Measurements from ENCODE around the gene ZNF648.

- TF ChIP-seq RAD21 (conservative IDR thresholded peaks at IDR 0.05 in 1 of 2, IDR thresholded peaks at IDR 0.05 in 1 of 2) = peak; percentile 34 to 53; a peak in 3 of 5 replicates
- TF ChIP-seq CTCF (IDR thresholded peaks at IDR 0.05) = peak; percentile 48
- no peak for TF ChIP-seq MAX (IDR thresholded peaks at IDR 0.05)
- TF ChIP-seq POLR2A (IDR thresholded peaks at IDR 0.05; ENCODE audit: low read length) = no peak
- TF ChIP-seq HOXB5 (CRISPR knock-in tag; IDR thresholded peaks at IDR 0.05) = no peak
- TF ChIP-seq HEYL (CRISPR knock-in tag; IDR thresholded peaks at IDR 0.05) = no peak
- TF ChIP-seq MAFK (IDR thresholded peaks at IDR 0.05; ENCODE audit: partially characterized antibody) = no peak
- TF ChIP-seq FOSB (CRISPR knock-in tag; IDR thresholded peaks at IDR 0.05) = no peak
These were observed 19.6 kb upstream of the ZNF648 start for GRCh38 chr1:182080955-182081582.
